HAP-1 (cell line): ENCODE data around the gene DISC1.
"Not testable (repeated sequence)": the region's sequence is repeated elsewhere in the genome, so short reads cannot be mapped to it uniquely, and the experiment has no call there.

Experiments
- DNase-seq, 2 experiments: peaks; one replicate each; pipeline ENCODE4 v3.0.0-alpha.2; 2016 to 2020; ENCODE audit warnings: low spot score in 2 of 2
- H3K27me3 ChIP-seq: fragments of 250-450 bp; sonication (Bioruptor Pico); 2 replicates; pipeline ENCODE4 v1.5.1; 2020; ENCODE audit warnings: low read depth, mild to moderate bottlenecking, moderate library complexity
- H3K36me3 ChIP-seq: fragments of 250-450 bp; sonication (Bioruptor Pico); replicated peaks from 2 replicates; pipeline ENCODE4 v1.5.1; 2020; ENCODE audit warnings: mild to moderate bottlenecking
- H3K4me1 ChIP-seq: fragments of 250-450 bp; sonication (Bioruptor Pico); 2 replicates; pipeline ENCODE4 v1.5.1; 2020; ENCODE audit warnings: mild to moderate bottlenecking
- H3K4me3 ChIP-seq: fragments of 250-450 bp; sonication (Bioruptor Pico); 2 replicates; pipeline ENCODE4 v1.5.1; 2020; ENCODE audit warnings: mild to moderate bottlenecking, moderate library complexity
- H3K9me3 ChIP-seq: fragments of 250-450 bp; sonication (Bioruptor Pico); 2 replicates; pipeline ENCODE4 v1.5.1; 2020; ENCODE audit warnings: mild to moderate bottlenecking, moderate library complexity
- in situ Hi-C: fragments of 300-500 bp; cut with MboI; formaldehyde crosslinking; loops from 3 replicates; pipeline ENCODE4 v1.14.3; 2020; ENCODE audit warnings: low sequenced_read_pairs, inconsistent platforms, mixed read lengths

The DISC1 gene

DNA sequence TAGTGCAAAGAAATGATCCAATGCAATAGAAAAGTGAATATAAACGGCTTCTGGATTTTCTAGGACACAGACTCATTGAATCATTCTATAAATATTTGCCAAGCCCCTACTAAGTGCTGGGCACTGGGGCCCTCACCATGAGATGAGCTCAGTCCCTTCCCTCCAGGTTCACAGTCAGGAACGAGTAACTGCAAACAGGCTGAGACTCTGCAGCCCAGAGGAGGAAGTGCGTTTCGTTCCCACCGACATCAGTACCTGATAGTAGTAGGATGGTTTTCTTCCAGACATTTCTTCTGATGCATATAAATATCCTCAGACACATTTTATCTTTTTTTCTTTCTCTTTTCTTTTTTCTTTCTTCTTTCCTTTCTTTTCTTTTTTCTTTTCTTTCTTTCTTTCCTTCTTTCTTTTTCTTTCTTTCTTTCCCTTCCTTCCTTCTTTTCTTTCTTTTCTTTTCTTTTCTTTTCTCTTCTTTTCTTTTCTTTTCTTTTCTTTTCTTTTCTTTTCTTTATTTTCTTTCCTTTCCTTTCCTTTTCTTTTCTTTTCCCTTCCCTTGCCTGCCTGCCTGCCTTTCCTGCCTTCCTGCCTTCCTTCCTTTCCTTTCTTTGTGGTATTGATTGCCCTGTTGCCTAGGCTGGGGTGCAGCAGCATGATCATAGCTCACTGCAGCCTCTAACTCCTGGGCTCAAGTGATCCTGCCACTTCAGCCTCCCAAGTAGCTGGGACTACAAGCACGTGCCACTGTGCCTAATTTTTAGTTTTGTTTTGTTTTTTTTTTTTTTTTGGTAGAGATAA is 135.4 kb downstream of the DISC1 start:
- no peaks in the 10 kb centered on the region for H3K36me3 ChIP-seq
- in situ Hi-C loops = no loop called here
- no peak overlapping the region for H3K4me3 ChIP-seq
- H3K4me1 ChIP-seq = no peaks in the 10 kb centered on the region
- no peaks in the 10 kb centered on the region for H3K27me3 ChIP-seq
- no peaks in the 10 kb centered on the region for H3K9me3 ChIP-seq
- DNase-seq = no peak

DNA sequence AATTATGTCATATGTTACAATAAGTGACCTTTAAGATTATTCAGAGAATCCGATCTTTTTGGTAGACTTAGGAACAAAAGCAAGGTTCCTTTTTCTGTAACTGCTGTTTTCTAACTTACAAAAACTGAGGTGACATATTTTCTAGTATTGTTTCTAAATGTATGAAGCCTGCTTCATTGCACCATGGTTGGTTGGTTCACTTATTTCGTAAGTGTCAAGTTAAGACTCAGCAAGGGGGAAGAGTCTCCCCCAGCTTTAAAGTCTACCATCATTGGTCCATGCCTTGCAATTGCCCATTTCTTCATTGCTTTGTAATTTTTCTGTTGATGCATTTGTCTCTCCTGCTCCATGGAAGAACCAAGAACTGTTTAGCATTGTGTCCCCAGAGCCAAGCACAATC is 136.9 kb downstream of the DISC1 start:
- Histone ChIP-seq H3K4me1 (no peaks in the 10 kb centered on the region), H3K36me3 (no peaks in the 10 kb centered on the region), H3K4me3 (no peak overlapping the region), H3K9me3 (no peaks in the 10 kb centered on the region), H3K27me3 (no peaks in the 10 kb centered on the region)
- no peak for DNase-seq
- in situ Hi-C loops = no loop called here

DNA sequence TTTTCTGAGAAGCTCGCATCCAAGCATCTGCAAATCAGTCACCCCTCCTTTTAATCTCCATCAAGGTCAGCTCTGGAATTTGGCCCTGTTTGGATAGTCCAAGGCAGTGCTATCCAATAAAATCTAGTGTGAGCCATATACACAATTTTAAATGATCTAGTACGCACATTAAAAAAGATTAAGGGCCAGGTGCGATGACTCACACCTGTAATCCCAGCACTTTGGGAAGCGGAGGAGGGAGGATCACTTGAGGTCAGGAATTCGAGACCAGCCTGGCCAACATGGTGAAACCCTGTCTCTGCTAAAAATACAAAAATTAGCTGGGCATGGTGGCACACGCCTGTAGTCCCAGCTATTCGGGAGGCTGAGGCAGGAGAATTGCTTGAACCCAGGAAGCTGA is 139.2 kb downstream of the DISC1 start:
- H3K9me3 ChIP-seq, in situ Hi-C loops, H3K36me3 ChIP-seq, H3K27me3 ChIP-seq, DNase-seq, H3K4me1 ChIP-seq, H3K4me3 ChIP-seq: not testable (repeated sequence)

DNA sequence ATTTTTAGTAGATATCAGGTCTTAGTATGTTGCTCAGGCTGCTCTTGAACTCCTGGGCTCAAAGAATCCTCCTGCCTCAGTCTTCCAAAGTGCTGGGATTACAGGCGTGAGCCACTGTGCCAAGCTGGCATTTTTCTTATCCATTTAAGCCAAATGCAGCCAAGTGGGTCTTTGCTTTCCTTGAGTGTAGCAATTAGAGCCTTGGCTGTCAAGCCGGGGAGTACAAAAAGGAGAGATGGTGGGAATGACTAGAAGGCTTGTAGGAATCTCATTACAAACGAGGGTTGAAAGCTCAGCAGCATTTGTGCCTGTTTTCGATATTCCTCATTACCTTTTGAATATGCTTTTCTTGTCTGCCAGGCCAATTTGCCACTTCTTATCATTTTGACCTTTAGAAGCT is 140.9 kb downstream of the DISC1 start:
- DNase-seq = no peak
- no peaks in the 10 kb centered on the region for H3K36me3 ChIP-seq
- no peaks in the 10 kb centered on the region for H3K27me3 ChIP-seq
- H3K9me3 ChIP-seq = no peaks in the 10 kb centered on the region
- no peaks in the 10 kb centered on the region for H3K4me1 ChIP-seq
- no peak overlapping the region for H3K4me3 ChIP-seq
- in situ Hi-C loops = no loop called here

DNA sequence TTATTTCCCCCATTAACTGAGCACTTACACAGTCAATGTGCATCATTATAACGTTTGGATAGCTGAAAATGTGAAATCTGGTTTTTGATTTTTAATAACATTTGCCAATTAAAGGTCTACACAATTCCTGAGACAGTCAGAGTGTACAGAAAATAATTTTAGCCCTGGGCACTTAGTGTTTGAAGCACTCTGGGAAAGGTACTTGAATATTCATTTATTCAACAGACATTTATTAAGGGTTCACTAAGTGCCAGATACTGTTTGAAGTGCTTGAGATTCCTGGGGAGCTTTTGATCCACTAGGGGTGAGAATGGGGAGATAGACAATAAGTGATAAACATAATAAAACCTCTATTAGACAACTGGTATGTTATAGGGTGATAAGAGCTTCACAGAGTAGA is 141.8 kb downstream of the DISC1 start:
- DNase-seq = no peak
- Histone ChIP-seq H3K27me3 (no peaks in the 10 kb centered on the region), H3K4me3 (no peak overlapping the region), H3K36me3 (no peaks in the 10 kb centered on the region), H3K9me3 (no peaks in the 10 kb centered on the region), H3K4me1 (no peaks in the 10 kb centered on the region)
- in situ Hi-C loops = no loop called here

DNA sequence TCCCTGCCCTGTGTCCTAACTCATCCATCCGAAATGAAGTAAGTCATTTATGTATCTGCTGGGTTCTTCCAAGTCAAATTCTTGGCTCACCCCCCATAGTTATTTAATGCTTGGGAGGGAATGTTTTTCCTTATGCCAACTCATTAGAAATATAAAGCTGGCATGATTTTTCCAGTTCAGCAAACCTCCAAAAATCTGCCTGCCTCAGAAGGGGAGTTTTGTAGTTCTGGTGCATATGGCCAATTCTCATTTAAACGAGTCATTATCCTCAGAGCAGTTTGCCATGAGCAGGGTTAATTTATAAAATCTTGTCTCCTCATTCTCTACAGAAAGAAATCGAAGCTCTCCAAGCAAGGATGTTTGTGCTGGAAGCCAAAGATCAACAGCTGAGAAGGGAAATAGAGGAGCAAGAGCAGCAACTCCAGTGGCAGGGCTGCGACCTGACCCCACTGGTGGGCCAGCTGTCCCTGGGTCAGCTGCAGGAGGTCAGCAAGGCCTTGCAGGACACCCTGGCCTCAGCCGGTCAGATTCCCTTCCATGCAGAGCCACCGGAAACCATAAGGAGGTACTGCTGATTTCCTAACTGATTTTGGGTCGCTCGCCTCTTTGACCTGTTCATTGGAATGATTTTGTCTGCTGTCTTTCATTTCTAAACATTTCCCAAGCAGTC is 144.1 kb downstream of the DISC1 start:
- in situ Hi-C loops = no loop called here
- H3K4me3 ChIP-seq = no peak overlapping the region
- H3K27me3 ChIP-seq = no peaks in the 10 kb centered on the region
- no peaks in the 10 kb centered on the region for H3K4me1 ChIP-seq
- H3K36me3 ChIP-seq = no peaks in the 10 kb centered on the region
- DNase-seq = no peak
- H3K9me3 ChIP-seq = no peaks in the 10 kb centered on the region

DNA sequence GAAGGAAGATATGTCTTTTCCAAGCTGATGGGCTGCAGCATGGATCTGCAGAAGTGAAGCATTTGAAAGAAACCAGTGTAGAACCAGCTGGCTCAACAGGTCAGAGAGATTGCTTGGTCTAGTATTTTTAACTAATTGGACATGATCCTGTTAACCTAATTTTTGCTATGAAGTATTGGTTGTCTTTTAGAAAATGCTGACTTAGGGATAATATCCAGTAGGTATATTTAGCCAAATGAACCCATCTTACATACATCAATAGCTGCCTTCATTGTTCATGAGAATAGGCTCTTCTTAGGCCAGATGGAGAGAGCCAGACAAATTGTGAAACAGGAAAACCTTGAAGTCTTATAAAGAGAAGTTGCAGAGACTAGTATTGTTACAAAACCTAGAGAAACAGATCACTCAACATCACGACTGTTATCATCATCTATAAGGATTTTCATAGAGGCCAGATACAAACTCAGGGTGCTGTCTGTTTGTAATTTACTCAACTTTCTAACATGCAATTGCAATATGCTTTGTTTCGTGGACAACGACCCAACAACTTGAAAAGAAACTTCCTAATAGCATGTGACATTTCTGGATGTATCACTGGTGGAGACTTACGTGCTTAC is 148.2 kb downstream of the DISC1 start:
- no peaks in the 10 kb centered on the region for H3K9me3 ChIP-seq
- no peaks in the 10 kb centered on the region for H3K27me3 ChIP-seq
- no peak overlapping the region for H3K4me3 ChIP-seq
- no peaks in the 10 kb centered on the region for H3K4me1 ChIP-seq
- in situ Hi-C loops = no loop called here
- H3K36me3 ChIP-seq = no peaks in the 10 kb centered on the region
- DNase-seq = no peak

DNA sequence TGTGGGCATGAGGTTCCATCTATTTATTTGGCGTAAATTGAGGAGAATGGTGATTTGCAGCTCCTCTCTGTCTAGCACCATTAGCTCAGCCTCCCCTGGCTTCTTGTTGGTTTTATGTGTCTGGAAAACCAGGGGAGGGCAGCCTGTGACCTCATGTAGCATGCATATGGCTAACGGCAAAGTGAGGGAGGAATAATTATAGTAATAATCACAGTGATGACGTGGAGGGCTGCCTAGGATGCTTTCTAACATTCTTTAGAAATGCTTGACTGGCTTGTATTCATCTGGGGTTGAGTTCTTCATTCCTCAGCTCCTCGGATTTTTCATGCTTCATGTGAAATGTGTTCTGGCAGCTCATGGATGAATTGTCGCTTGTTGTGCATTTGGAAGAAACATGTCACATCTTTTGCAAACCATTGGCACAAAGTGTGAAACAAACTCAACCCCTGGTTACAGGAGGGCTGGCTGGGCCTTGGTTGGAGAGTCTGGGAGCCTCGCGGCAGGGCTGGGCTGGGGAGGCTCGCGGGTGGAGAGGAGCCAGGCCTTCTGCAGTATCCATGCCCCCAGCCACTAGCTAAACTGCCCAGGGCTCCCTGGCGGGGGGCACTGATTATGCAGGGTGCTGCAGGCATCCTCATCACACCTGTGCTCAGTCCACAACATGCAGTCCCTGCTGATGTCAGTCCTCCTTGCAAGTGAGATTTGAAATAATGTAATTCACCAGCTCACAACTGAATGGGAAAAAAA is 149.6 kb downstream of the DISC1 start:
- H3K4me3 ChIP-seq = no peak overlapping the region
- H3K27me3 ChIP-seq = no peaks in the 10 kb centered on the region
- no peaks in the 10 kb centered on the region for H3K4me1 ChIP-seq
- no peaks in the 10 kb centered on the region for H3K36me3 ChIP-seq
- no peaks in the 10 kb centered on the region for H3K9me3 ChIP-seq
- in situ Hi-C loops = no loop called here
- no peak for DNase-seq

DNA sequence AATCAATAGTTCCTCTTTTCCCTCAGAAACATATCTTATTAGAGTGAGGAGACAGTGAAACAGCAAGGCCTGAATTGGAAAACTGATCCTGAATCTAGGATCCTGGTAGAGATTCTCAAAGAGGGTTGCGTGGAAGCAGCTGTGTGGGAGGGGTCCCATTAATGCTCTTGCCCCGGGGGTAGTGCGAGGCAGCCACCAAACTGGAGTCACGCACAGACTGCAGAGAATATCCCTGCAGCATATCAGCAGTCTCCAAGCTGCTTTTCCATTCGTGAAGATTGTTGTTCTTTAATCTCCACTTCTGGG is 150.1 kb downstream of the DISC1 start:
- no peaks in the 10 kb centered on the region for H3K27me3 ChIP-seq

DNA sequence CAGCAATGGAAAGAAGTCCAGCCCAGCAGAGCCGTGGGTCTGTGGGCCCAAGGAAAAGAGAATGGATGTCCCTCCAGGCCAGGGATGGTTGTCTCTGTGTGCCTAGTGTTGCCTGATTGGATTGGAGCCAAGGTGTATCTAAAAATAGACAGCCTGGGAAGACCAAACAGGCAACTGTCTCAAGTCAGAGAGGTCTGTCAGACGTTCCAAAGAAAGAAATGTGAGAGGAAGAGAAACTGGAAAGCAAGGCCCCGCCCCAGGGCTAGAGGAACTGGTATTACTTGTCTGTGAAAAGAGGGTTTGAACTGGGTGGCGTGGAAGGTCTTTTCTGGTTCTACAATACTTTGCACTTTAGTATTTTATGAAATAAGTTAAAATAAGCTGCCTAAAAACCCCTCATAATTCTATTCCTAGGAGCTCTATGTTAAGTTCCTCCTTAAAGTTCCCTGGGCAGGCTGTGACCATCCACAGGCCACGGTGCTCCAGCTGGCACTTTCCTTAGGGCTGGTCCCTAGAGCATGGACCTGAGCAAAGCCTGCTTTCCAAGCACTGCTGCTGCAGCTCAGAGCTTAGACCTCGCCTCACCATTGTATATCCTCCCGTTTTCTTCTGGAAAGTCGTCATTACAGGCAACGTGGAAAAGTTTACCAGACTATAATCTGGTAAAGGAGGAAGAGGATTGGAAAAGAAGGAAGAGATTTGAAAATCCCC is 151.6 kb downstream of the DISC1 start:
- no peak overlapping the region for H3K4me3 ChIP-seq
- in situ Hi-C loops = no loop called here
- DNase-seq = no peak
- no peaks in the 10 kb centered on the region for H3K27me3 ChIP-seq
- no peaks in the 10 kb centered on the region for H3K4me1 ChIP-seq
- H3K36me3 ChIP-seq = no peaks in the 10 kb centered on the region
- H3K9me3 ChIP-seq = no peaks in the 10 kb centered on the region

More for the DNA sequence above, 150.1 kb downstream of the DISC1 start:
- in situ Hi-C loops = no loop called here
- Histone ChIP-seq H3K36me3 (no peaks in the 10 kb centered on the region), H3K4me1 (no peaks in the 10 kb centered on the region), H3K4me3 (no peak overlapping the region), H3K9me3 (no peaks in the 10 kb centered on the region)
- no peak for DNase-seq

DNA sequence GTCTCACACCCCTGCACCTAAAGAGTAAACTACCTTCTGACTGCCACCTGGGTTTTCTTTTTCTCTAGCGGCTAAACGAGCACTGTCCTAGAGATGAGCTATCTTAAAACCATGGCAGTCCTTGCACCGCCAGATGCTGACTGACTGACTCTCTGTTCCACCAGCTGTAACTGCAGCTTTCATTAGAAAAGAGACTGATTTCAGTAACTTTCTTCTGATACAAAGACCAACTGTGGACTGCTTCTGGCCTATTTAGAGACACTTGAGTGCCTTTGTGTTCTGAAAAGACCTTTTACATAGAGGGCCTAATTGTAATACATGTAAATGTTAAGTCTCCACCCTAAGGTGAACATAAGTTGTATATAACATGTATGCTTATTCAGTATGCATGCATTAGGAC is 152.5 kb downstream of the DISC1 start:
- Histone ChIP-seq H3K9me3 (no peaks in the 10 kb centered on the region), H3K4me1 (no peaks in the 10 kb centered on the region), H3K36me3 (no peaks in the 10 kb centered on the region), H3K27me3 (no peaks in the 10 kb centered on the region), H3K4me3 (no peak overlapping the region)
- in situ Hi-C loops = no loop called here
- DNase-seq = no peak

DNA sequence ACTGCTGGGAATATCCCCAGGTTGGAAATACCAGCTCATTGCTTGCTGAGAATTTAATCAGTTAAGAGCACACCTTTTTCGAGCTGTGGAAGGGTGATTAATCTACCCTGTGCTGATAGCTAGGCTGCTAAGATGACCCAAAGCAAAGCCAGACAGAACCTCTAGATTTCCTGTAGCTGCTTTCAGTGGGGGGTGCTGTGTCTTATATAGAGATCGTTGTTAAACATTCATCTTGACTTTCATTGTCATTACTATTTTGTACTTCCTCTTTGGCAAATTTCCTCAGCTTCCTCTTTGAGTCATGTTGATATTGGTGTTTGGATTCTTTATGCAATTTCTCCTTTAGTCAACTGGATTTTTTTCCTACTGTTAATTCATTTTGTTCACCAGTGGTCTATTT is 155.3 kb downstream of the DISC1 start:
- H3K27me3 ChIP-seq = no peaks in the 10 kb centered on the region
- no peaks in the 10 kb centered on the region for H3K4me1 ChIP-seq
- in situ Hi-C loops = no loop called here
- H3K36me3 ChIP-seq = no peaks in the 10 kb centered on the region
- H3K9me3 ChIP-seq = no peaks in the 10 kb centered on the region
- no peak for DNase-seq
- no peak overlapping the region for H3K4me3 ChIP-seq

DNA sequence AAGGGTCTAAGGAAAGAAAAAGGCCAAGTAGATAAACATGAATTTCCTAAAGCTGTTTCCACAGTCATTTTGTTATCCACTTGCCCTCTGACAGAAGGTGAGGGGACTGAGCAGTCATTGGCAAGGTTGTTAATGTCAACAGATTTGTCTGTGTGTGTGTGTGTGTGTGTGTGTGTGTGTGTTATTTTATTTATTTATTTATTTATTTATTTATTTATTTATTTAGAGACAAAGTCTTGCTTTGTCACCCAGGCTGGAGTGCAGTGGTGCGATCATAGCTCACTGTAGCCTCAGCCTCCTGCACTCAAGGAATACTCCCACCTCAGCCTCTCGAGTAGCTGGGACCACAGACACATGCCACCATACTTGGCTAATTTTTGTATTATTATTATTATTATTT is 158.5 kb downstream of the DISC1 start:
- H3K4me1 ChIP-seq, in situ Hi-C loops, H3K4me3 ChIP-seq, H3K27me3 ChIP-seq, DNase-seq, H3K9me3 ChIP-seq, H3K36me3 ChIP-seq: not testable (repeated sequence)
